HG02970 (cell line): ENCODE data around the gene PDE11A.

Source experiments
- ATAC-seq: cut with Tn5 transposase; IDR thresholded peaks from one replicate; pipeline ENCODE4 v1.9.1; 2021; ENCODE audit warnings: mild to moderate bottlenecking, moderate library complexity, moderate number of reproducible peaks; ENCODE audit not compliant: unreplicated experiment, low FRiP score

The PDE11A gene

DNA sequence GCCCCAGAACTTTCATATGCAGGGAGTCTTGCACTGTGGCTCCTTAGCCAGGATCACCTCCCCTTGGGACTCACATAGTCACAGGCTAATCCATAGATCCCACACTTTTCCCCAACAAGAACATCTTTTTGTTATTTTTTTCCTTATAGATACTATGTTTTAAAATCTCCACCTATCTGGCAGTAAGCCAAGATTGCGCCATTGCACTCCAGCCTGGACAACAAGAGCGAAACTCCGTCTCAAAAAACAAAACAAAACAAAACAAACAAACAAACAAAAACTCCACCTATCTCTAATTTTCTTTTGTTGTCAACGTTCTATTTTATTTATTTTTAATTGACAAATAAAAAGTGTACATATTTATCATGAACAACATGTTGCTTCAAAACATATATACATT is 141.7 kb downstream of the PDE11A start:
- ATAC-seq, result no peak

DNA sequence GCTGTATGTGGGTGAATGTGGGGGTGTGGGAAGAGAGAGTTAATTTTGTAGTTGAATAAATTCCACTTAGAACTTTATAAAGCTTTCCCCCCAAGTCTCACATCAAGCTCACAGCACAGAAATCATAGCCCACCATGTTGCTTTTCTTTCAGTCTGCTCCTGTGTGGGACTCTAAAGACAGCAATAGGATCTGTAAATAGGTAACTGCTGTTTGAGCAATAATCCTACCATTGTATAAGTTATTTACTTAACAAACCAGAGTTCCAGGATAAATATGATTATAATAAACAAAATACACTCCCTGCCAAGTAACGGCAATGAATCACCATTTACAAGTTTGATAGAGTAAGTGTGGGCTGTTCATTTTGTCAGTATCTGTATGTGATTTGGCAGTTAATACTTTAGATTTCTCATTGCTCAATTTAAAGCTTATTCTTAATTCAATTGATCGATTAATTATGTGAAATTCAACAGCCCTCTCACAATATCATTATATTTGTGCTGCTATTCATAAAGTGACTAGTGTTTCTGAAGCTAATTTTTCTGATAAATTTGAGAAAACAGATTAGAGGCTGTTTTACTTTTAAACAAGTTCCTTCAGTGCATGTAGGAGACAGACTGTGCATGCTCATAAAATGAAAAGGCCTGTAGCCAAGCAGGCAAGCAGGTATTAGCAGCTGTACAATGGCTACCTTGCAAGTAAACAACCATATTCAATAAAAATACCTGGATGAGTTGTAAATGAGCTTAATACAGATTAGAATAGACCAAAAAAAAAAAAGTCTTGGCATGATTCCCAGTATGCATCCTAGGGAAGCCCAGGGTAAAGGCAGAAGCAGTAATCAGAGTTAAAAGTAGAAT is 142.7 kb downstream of the PDE11A start:
- ATAC-seq, result no peak

DNA sequence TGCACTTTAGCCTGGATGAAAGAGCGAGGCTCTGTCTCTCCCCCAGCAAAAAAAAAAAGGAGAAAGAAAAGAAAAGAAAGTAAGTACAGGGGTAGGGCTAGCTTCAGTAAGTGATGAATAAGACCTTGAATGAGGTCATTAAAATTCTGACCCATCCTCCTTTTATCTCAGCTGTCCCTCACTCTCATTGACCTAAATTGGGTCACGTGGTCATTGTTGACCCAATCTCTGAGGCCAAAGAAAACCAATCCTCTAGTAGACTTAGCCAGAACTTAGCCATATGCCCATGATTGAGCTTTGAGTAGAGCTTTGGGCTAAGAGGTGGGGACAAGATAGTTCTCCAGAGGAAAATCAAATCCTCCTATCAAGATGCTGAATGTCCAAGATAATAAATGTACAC is 149.3 kb downstream of the PDE11A start:
- ATAC-seq, result no peak

DNA sequence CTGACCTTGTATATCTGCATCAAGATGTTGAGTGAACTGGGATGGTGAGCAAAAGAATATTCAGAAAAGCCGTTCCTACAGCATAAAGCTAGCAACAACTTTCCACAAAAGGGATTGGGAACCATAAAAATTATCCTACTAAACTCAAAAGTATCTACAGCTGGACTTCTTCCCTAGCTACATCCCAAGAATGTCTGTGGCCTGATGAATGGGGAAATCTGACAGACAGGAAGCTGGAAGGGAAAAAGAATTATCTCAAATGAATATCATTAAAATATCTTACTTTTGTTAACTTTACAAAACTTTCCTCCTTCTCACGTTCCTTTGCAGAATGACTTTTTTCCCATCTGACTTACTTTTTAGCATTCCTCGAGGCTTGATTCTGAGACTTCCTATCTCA is 150.9 kb downstream of the PDE11A start:
- no peak for ATAC-seq

DNA sequence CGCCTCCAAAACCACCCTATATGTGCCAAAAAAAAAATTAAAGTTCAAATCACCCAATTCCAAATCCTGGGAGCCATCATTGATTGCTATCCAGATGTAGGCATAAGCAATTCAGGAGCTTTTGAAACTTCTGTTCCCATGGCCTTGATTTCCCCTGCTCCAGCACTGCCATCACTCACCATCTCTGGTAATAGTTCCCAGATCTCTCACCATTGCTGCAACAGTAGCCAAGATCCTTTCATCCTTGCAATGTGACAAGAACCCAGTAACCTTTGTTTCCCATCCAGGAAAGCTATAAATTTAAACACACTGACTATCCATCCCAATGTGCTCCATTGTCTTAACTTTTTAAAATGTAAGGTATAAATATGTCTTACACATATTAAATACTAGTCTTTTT is 155.4 kb downstream of the PDE11A start:
- no peak for ATAC-seq

DNA sequence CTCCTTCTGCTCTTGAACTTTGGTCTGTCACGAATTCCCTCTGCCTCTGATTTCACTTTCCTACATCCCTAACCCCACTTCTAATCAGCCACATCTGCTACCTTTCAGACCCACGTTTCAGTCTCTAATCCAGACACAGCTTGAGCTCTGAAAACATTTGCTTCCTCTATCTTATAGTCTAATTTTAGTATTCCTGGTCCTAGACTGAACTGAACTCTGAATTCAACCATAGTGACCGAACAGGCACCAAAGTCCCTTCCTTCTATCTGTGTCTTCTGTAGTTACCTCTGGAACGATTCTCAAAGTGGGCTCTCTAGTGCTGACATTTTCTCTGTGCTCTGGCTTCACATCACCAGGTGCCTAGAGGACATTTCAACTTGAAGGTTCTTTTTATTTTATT is 156.2 kb downstream of the PDE11A start:
- ATAC-seq, result no peak

DNA sequence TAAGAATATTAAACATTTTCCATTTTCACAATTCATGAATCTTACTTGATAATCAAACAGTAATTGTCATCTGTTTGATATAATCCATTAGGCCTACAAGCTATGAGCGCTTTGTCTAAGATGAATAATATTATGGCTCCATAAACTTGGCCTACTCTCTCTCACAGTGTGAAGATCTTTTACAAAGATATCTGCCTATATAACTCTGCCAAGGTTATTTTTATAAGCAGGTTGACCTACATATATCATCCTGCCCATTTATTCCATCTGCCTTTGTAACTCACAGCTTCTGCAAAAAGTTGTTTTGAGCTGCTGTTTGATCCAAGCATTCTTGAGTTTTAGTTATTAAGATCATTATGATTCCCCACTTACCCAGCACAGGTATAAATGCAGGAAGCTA is 158.3 kb downstream of the PDE11A start:
- ATAC-seq, result no peak

DNA sequence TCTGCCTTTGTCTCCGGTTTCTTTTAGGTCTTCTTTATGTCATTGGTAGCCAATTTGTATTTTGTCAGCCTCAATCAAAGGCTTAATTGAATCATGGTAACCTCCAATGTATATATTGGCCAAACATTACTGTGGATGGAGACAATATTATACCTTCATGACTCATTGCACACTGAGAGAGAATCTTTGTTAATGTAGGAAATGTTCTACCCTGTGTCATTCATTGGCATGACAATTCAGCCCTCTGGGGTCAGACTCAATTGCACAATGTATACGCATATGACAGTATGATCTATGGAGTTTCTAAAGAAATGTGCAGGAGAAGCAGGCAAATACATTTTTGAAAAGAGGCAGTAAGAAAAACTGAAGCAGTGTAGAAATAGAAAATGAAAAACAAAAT is 162.6 kb downstream of the PDE11A start:
- no peak for ATAC-seq

DNA sequence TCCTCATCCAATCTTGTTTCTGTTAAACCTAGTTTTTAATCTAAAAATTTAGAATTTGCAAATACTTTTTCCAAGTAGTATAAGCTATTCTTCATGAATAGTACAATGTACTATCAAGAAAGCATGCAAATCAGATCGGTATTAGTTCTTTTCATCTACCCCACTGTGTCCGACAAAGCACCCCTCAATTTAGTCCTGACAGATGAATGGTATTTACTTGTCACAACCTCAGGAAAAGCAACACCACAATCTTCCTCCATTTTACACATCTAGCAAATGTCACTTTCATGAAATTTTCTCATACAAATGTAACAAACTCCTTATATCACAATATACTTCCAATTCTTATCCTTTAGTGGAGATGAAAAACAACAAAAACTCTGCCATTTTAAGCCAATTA is 163.8 kb downstream of the PDE11A start:
- ATAC-seq, result no peak

DNA sequence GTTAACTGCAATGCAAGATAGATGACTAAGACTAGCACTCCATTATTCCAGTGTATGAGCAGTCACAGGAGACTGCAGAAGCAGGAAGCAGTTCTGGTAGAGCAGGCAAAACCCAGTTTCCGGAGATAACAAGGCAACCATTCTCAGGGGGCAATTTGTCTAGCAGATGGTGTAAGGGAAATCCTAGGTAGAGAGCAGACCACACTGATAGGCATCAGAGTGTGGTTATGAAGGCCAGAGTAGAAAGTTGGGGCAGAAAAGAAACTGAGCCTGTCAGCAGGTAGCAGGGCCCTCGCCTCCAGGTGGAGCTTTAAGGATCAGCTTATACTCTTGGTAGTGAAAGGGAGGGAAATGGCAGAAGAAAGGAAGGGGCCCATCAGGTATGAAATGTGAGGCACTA is 164.4 kb downstream of the PDE11A start:
- ATAC-seq, result no peak

DNA sequence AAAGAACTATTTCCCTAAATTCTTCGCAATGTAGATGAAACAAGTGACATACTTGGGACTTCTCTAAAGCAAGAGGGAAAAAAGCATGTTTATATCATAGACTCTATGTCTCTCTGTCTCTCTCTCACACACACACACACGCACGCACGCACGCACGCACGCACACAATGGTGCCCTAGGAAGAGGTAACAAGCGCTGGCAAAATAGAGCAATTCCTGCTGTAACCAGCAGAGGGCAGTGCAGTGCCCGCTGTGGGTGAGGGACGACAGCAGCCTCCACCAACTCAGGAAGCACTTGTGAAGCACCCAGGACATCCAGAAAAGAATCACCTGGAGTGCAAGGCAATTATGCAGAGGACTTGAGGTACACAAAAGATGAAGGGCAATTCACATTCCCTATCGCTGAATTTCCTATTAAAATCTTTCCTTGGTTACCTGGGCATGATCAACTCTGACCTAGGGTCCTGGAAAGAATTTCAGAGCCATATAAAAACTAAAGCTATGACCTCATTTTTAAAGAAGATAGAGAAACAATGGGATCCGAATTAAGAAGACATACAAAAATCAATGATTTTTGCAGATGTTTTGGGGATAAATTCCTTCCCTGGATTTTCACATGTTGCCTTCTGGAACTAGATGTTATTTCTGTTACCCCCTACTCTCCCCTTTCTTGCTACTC is 166.4 kb downstream of the PDE11A start:
- ATAC-seq, result peak; percentile 92

DNA sequence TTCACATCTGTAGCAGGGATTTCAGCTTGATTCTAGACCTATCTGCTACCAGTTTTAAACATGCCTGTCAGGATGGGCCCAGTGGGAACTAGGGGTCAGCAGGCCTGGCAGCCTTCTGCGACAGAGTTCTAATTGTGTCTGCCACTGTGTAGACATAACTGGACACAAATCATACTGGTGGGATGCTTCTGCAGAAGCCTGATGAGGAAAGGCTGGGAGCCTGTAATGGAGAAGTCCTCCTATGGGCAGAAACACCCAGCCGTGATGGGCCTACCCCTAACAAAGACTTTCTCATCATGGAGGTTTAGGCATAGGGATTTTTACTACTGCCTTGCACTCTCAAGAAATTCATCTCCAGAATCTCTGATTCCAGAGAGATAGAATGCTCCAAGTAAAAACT is 166.9 kb downstream of the PDE11A start:
- ATAC-seq, result peak; percentile 3

DNA sequence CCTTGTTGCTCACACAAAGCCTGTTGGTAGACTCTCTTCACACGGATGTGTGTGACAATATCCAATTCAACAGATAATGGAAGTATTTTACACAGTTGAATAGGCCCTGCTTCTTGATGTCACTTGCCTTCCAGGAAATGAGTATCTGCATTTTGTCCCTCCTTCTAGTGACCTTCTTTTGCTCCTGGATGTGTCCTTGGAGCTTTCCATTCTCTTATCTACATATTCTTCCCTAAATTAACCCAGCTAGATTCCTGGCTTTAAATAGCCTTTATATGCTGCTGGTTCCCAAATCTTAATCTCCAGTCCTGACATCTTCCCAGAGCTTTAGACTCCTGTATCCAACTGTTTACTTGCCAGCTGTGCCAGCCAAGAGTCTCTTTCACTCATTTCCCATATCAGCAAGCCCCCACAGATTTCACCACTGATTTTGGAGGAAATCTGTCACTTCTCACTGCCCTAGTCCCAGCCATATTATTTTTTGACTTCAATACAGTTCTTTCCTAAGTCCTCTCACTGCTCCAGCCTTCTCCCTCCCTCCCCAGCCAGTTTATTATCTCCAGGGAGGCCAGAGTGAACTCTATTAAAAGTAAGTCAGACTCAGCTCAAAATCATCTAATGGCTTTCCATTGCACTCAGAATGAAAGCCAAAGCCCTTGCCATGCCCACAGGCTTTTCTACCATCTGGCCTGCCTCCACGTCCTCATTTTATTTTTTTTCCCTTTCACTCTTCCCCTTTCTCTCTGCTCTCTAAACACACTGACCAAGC is 170.0 kb downstream of the PDE11A start:
- ATAC-seq, result no peak

DNA sequence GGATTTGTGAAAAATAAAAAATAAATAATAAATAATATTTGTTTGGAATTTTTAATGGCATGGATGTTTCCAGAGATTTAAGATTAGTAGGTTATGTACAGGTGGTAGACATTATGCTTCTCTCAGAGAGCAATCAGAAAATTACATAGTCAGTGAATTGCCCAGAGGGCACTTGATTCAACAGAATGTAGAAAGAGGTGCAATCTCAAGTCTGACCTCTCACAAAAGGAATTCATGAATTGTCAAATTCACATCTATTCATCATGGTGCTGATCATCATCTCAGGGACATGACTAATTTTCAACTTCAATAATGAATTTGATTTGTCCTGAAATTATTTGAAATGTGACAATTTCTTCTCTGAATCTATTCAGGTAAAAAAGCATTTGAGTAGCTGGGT is 172.5 kb downstream of the PDE11A start:
- ATAC-seq, result no peak

DNA sequence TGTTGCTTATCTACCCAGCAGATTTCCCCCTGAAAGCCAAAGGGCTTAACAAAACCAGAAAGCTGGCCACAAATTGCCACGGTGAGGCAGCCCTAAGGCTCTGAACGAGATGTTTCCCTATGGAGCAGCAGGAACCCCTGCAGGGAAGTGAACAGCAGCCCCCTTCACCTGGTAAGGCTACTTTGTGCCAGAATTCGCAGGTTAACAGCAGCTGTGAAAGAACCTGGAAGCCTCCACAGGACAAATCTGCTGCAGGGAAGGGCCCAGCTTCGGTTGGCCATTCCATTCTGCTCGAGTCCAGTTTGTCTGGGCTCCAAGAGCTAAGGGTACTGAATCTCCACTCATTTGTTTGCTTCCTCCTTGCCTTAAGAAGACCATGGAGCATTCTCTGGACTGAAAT is 175.3 kb downstream of the PDE11A start:
- no peak for ATAC-seq

DNA sequence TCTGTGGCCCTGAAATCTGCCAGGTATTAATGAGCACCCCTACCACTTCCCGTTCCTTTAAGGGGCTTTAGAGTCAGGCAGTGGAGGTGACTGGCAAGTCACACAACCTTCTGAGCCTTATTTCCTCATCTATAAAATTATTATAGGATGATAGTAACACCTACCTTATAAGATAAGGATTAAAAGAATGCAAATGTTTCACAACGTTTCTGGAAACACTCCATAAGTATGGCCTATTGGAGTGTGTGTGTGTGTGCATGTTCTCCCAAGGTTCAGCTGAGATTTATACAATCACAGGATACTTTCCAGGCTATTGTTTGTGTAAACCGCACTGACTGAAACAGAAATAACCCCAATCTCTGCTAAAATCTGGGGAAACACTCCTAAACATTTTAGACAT is 176.0 kb downstream of the PDE11A start:
- ATAC-seq, result no peak

DNA sequence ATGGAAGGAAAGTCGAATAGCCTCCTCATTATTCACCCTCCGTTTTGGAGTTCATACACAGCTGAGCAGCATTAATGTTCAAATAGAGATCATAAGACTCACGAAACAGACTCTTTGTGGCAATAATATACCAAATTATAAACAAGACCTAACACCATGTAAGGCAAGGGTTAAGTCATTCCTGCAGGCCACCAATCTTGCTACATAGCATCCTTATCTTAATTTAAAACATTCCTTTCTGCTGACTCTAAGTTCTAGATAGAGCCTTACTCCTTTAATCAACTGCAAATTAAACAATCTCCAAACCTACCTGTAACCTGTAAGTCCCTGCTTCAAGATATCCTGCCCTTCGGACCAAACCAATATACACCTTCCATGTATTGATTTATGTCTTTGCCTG is 178.0 kb downstream of the PDE11A start:
- no peak for ATAC-seq

DNA sequence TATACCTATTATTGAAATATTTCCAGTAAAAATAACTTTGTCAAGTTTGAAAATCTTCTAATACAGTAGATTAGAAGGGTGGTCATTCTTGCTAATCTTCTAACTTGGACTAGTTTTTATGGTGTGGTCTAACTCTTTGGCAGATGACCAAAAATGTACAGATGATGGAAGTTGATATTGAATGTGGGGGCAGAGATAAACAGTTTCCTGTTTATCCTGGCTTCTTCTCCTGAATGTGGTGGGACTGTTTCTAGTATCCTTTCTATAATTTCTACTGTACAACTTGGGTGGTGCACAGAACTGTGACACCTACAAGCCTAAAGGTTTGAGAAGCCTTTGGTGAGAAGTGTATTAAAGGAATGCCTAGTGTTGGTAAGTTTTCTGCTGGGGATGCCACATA is 178.7 kb downstream of the PDE11A start:
- ATAC-seq, result no peak

DNA sequence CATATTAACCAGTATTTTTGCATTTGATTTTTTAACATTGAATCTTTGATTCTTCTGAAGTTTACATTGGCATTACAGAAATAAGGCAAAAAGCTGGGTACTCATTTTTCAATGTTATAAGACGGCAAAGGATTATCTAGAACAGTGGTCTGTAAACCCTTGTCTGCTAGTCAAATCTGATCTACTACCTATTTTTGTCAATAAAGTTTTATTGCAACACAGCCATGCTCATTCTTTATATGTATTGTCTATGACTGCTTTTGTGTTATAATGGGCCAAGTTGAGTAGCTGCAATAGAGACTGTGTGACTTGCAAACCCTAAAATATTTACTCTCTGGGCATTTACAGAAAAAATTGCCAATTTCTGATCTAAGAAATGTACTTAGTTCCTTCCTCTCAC is 181.0 kb downstream of the PDE11A start:
- ATAC-seq, result no peak

DNA sequence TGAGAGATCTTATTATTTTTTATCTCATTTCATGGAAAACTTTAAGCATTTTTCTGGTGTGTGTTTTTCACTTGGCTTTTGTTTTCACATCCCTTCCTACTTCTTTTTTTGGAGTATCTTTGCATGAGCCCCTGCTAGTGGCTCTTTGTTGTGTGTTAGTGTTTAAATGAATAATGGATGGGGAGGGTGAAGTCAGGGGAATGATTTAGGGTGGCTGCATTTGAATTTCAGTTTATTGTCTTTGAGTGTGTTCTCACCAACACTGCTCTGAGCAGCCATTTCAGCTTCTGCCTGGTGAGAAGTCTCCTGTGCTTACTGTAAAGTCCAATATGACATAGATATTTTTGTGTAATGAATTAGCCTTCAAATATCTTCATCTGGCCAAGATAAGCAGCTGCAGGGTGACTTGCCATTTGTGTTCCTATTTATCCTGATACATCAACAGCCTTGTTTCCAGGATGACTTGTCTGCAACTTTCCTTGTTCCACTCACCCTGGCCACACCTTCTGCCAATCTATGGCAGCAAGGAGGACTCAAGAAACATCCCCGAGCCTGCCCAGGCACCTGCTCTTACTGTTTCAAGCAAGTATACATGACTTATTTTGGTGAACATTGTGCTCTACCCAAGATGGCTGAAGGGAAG is 182.6 kb downstream of the PDE11A start:
- no peak for ATAC-seq

DNA sequence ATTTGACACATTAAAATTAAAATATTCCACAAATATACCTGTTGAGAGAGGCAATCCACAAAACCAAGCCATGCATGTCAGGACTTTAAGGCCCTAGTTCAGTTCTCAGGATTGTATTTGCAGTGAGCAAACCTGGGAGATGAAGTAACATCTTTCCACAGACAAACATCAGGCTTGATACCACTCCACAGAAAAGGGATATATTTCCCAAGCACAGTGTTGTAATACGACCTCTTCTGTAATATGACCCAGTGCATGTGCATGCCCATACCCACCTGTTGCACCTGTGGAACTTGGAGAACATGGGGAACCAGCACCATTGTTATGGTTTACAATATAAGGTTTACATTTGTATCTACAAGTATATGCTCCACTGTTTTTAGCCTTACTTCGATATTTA is 184.0 kb downstream of the PDE11A start:
- no peak for ATAC-seq
